Progenitor cell of endocrine pancreas (in vitro differentiated cells): ENCODE data around the gene WDR33. TPM values are rescaled to one million over a fixed set of nuclear protein-coding genes. Genes with fewer than 3 reads are reported as not detected.

ENCODE experiments used
- DNase-seq: peaks from one replicate; pipeline ENCODE4 v3.0.0; 2021; ENCODE audit warnings: low spot score; ENCODE audit not compliant: unreplicated experiment
- H3K27ac Mint-ChIP-seq: 2 replicates; pipeline ENCODE4 v1.8.0; 2021; ENCODE audit warnings: mild to moderate bottlenecking, moderate library complexity, mixed read lengths
- H3K27me3 Mint-ChIP-seq: 2 replicates; pipeline ENCODE4 v1.8.0; 2021; ENCODE audit warnings: mixed read lengths
- H3K36me3 Mint-ChIP-seq: 2 replicates; pipeline ENCODE4 v1.8.0; 2022; ENCODE audit warnings: mixed read lengths; ENCODE audit not compliant: insufficient read depth
- H3K4me1 Mint-ChIP-seq: 2 replicates; pipeline ENCODE4 v1.8.0; 2021; ENCODE audit warnings: low read depth, mixed read lengths
- H3K4me3 Mint-ChIP-seq: 2 replicates; pipeline ENCODE4 v1.8.0; 2021; ENCODE audit warnings: low read depth, mild to moderate bottlenecking, moderate library complexity, mixed read lengths
- H3K9me3 Mint-ChIP-seq: 2 replicates; pipeline ENCODE4 v1.8.0; 2021; ENCODE audit warnings: low read depth, mixed read lengths
- CTCF ChIP-seq: fragments of 200-600 bp; sonication (generic); IDR thresholded peaks from one replicate; pipeline ENCODE4 v1.5.0; 2021; ENCODE audit warnings: antibody characterized with exemption, mild to moderate bottlenecking; ENCODE audit not compliant: unreplicated experiment
- total RNA-seq: library from RNA; stranded (reverse); gene quantifications from 2 replicates; pipeline ENCODE4 v1.2.1, GENCODE V29; 2021

WDR33 gene
- total RNA-seq, 1 donor from 2014 or later: 74.2 TPM

- no peaks in the 10 kb centered on the region for H3K9me3 Mint-ChIP-seq
Observed at GRCh38 chr2:127713562-127713961, 97.4 kb downstream of the WDR33 start.

GRCh38 chr2:127712999-127713398 is 98.0 kb downstream of the WDR33 start:
- no peaks in the 10 kb centered on the region for H3K27me3 Mint-ChIP-seq
- no peak overlapping the region for H3K4me3 Mint-ChIP-seq
- H3K36me3 Mint-ChIP-seq: peaks cover 14% of the 10 kb centered on the region
- no peaks in the 10 kb centered on the region for H3K4me1 Mint-ChIP-seq
- TF ChIP-seq CTCF: no peak
- H3K27ac Mint-ChIP-seq: no peak overlapping the region
- no peak for DNase-seq
- H3K9me3 Mint-ChIP-seq: no peaks in the 10 kb centered on the region

More at GRCh38 chr2:127713562-127713961, 97.4 kb downstream of the WDR33 start:
- H3K4me1 Mint-ChIP-seq: no peaks in the 10 kb centered on the region
- no peak overlapping the region for H3K4me3 Mint-ChIP-seq
- no peak for DNase-seq
- TF ChIP-seq CTCF: no peak
- no peaks in the 10 kb centered on the region for H3K27me3 Mint-ChIP-seq
- H3K36me3 Mint-ChIP-seq: peaks cover 12% of the 10 kb centered on the region
- no peak overlapping the region for H3K27ac Mint-ChIP-seq

DNA sequence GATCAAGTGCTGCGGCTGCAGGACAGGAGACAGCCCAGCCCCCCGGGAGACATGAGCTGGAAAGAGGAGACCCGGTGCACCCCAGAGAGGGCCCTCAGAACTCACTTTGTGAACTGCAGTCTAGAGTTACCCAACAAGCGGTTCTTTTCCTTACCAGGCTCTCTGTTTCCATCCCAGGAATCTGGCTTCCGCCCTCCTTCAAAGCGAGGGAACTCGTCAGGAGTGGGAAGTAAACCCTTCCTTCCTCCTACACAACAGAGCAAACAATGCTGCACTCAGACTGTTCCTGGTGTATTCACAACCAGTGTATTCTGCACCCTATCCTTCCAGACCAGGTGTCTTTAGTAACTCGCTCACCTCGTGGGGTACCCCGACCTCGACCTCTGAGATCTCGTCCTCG is 101.6 kb downstream of the WDR33 start:
- Mint-ChIP-seq H3K36me3 (peaks cover 20% of the 10 kb centered on the region), H3K4me3 (no peak overlapping the region), H3K9me3 (no peaks in the 10 kb centered on the region), H3K27me3 (no peaks in the 10 kb centered on the region), H3K4me1 (no peaks in the 10 kb centered on the region), H3K27ac (no peak overlapping the region)
- no peak for DNase-seq
- no peak for TF ChIP-seq CTCF

- H3K27ac Mint-ChIP-seq: peak overlapping the region; percentile 29
- peaks cover 4% of the 10 kb centered on the region for H3K4me1 Mint-ChIP-seq
- no peak for TF ChIP-seq CTCF
- H3K9me3 Mint-ChIP-seq: no peaks in the 10 kb centered on the region
- H3K4me3 Mint-ChIP-seq: no peak overlapping the region
- H3K36me3 Mint-ChIP-seq: peaks cover 20% of the 10 kb centered on the region
- no peaks in the 10 kb centered on the region for H3K27me3 Mint-ChIP-seq
- no peak for DNase-seq
Observed at GRCh38 chr2:127707890-127708648, 102.9 kb downstream of the WDR33 start.

DNA sequence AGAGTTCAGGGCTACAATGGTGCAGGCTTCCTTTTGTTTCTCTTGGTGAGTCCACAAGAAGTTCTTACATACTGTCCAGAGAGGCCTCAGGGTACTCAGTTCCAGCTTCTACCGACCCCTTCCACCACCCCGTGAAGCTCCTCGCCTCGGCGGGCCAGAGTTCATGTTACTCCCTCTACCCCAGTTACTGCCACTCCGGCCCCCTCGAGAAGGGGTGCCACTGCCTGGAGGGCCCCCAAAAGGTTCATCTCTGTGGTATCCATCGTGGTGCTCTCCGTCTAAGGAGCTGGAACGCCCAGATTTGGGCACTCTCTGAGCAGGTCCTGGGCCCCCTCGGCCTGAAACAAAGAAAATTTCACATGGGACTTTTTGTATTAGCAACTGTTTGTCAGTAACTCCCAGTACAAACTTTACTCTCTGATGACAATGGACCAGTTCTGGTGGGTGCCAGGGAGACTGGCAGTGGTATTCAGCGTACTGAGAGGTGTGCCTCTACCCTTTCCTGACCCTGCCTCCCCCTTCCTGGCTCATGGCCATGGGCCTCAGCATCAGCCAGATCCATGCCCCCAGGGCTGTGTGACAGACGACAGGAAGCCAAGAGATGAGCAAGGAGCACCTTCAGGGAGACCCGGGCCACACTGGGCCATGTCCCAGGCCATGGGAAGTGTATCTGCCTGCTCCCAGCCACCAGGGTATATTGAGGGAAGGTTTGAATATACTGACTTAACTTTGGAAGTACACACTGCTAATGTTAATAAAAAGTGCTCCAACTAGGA is 104.6 kb downstream of the WDR33 start:
- no peak overlapping the region for H3K4me3 Mint-ChIP-seq
- H3K36me3 Mint-ChIP-seq: peaks cover 21% of the 10 kb centered on the region
- no peak for DNase-seq
- H3K27me3 Mint-ChIP-seq: no peaks in the 10 kb centered on the region
- H3K27ac Mint-ChIP-seq: no peak overlapping the region
- no peaks in the 10 kb centered on the region for H3K9me3 Mint-ChIP-seq
- TF ChIP-seq CTCF: no peak
- peaks cover 11% of the 10 kb centered on the region for H3K4me1 Mint-ChIP-seq
